IMR-90 (cell line): ENCODE data around the gene PRR36. TPM values are rescaled to one million over a fixed set of nuclear protein-coding genes. Genes with fewer than 3 reads are reported as not detected.

Experiments
- ATAC-seq: fragments of 200-7000 bp; cut with Tn5 transposase; 2 replicates; pipeline ENCODE4 v1.9.1; 2020; ENCODE audit warnings: low read depth, mild to moderate bottlenecking, moderate library complexity
- BruUV-seq: library from RNA; stranded (reverse); fragments of 400-500 nt; replicated peaks from 2 replicates; lab custom pipeline; 2021; lab: Mats Ljungman, UMichigan
- CTCF ChIA-PET: fragments of 300-600 bp; formaldehyde crosslinking; extraction: SDS; loops from one replicate; lab custom pipeline; 2021; ENCODE audit warnings: antibody characterized with exemption; lab: Yijun Ruan, JAX
- POLR2A ChIA-PET: fragments of 300-600 bp; sonication (Branson Sonifier 250); formaldehyde crosslinking; loops from one replicate; lab custom pipeline; 2022; ENCODE audit warnings: antibody characterized with exemption; ENCODE audit not compliant: unreplicated experiment; lab: Charles Lee
- DNase-seq: peaks from one replicate; pipeline ENCODE4 v3.0.0; 2013
- H2AFZ ChIP-seq: replicated peaks from 2 replicates; pipeline ENCODE3; 2013; ENCODE audit warnings: low read length, mild to moderate bottlenecking; ENCODE audit not compliant: poor library complexity
- H2AK5ac ChIP-seq: 2 replicates; pipeline ENCODE4 v1.6.1; 2013; ENCODE audit warnings: low read depth, low read length, inconsistent platforms
- H2AK9ac ChIP-seq: replicated peaks from 2 replicates; pipeline ENCODE3; 2013; ENCODE audit warnings: mild to moderate bottlenecking, low read depth, low read length, moderate library complexity; ENCODE audit not compliant: poor library complexity
- H2BK120ac ChIP-seq: 2 replicates; pipeline ENCODE4 v1.6.1; 2013; ENCODE audit warnings: low read depth, low read length, inconsistent platforms
- H2BK15ac ChIP-seq: 3 replicates; pipeline ENCODE4 v1.6.1; 2013; ENCODE audit warnings: low read depth, low read length, inconsistent platforms
- H2BK20ac ChIP-seq: 2 replicates; pipeline ENCODE4 v1.6.1; 2013; ENCODE audit warnings: low read depth, mild to moderate bottlenecking, inconsistent platforms, low read length, moderate library complexity
- H2BK5ac ChIP-seq: 2 replicates; pipeline ENCODE4 v1.6.1; 2013; ENCODE audit warnings: mild to moderate bottlenecking, low read depth, low read length, inconsistent platforms; ENCODE audit not compliant: poor library complexity, severe bottlenecking
- H3K14ac ChIP-seq: replicated peaks from 2 replicates; pipeline ENCODE4 v1.6.1; 2013; ENCODE audit warnings: low read depth, low read length, inconsistent platforms
- H3K18ac ChIP-seq: 2 replicates; pipeline ENCODE4 v1.6.1; 2013; ENCODE audit warnings: low read depth, low read length, control low read depth
- H3K23ac ChIP-seq: 2 replicates; pipeline ENCODE4 v1.6.1; 2013; ENCODE audit warnings: low read depth, low read length, inconsistent platforms
- H3K27ac ChIP-seq: 2 replicates; pipeline ENCODE4 v1.5.1; 2013; ENCODE audit warnings: mild to moderate bottlenecking, control low read depth, low read length; ENCODE audit not compliant: insufficient read depth
- H3K27me3 ChIP-seq: 2 replicates; pipeline ENCODE4 v1.6.1; 2013; ENCODE audit warnings: low read length; ENCODE audit not compliant: control insufficient read depth, insufficient read depth
- H3K36me3 ChIP-seq: 2 replicates; pipeline ENCODE4 v1.6.1; 2013; ENCODE audit warnings: low read length, mixed read lengths; ENCODE audit not compliant: control insufficient read depth, insufficient read depth
- H3K4ac ChIP-seq: 2 replicates; pipeline ENCODE4 v1.6.1; 2013; ENCODE audit warnings: low read depth, low read length, inconsistent platforms
- H3K4me1 ChIP-seq: 2 replicates; pipeline ENCODE4 v1.6.1; 2013; ENCODE audit warnings: low read length, mixed read lengths; ENCODE audit not compliant: control insufficient read depth, insufficient read depth
- H3K4me2 ChIP-seq: 2 replicates; pipeline ENCODE4 v1.6.1; 2013; ENCODE audit warnings: low read depth, mild to moderate bottlenecking, control low read depth, low read length, moderate library complexity
- H3K4me3 ChIP-seq: 2 replicates; pipeline ENCODE4 v1.5.1; 2013; ENCODE audit warnings: low read depth, mild to moderate bottlenecking, control low read depth, low read length, moderate library complexity; ENCODE audit not compliant: insufficient read depth
- H3K56ac ChIP-seq: 2 replicates; pipeline ENCODE4 v1.6.1; 2013; ENCODE audit warnings: low read length, inconsistent platforms; ENCODE audit not compliant: insufficient read depth; ENCODE audit errors: extremely low read depth
- H3K79me1 ChIP-seq, 2 experiments: 2 replicates each; pipeline ENCODE4 v1.6.1; 2013; ENCODE audit warnings: low read length in 2 of 2, inconsistent platforms in 1 of 2, low read depth in 1 of 2
- H3K9ac ChIP-seq: 2 replicates; pipeline ENCODE4 v1.6.1; 2013; ENCODE audit warnings: low read depth, low read length, control low read depth
- H3K9me1 ChIP-seq: 2 replicates; pipeline ENCODE4 v1.6.1; 2013; ENCODE audit warnings: low read length, inconsistent platforms; ENCODE audit not compliant: insufficient read depth
- H3K9me3 ChIP-seq: 2 replicates; pipeline ENCODE4 v1.6.1; 2013; ENCODE audit warnings: low read length; ENCODE audit not compliant: control insufficient read depth, insufficient read depth
- H4K20me1 ChIP-seq: 2 replicates; pipeline ENCODE4 v1.6.1; 2013; ENCODE audit warnings: low read length, inconsistent platforms; ENCODE audit not compliant: insufficient read depth
- H4K5ac ChIP-seq: 2 replicates; pipeline ENCODE4 v1.6.1; 2013; ENCODE audit warnings: mild to moderate bottlenecking, low read depth, low read length, control low read depth
- H4K8ac ChIP-seq, 2 experiments: 2 replicates each; pipeline ENCODE4 v1.6.1; 2013; ENCODE audit warnings: low read depth in 2 of 2, low read length in 2 of 2, control low read depth in 1 of 2, inconsistent platforms in 1 of 2
- H4K91ac ChIP-seq: 2 replicates; pipeline ENCODE4 v1.6.1; 2013; ENCODE audit warnings: low read depth, low read length, inconsistent platforms; ENCODE audit not compliant: insufficient read depth
- BHLHE40 ChIP-seq: fragments of 150-350 bp; IDR thresholded peaks from 2 replicates; pipeline ENCODE4 v1.6.1; 2016; ENCODE audit warnings: mild to moderate bottlenecking, low read depth, low read length
- CEBPB ChIP-seq: IDR thresholded peaks from 2 replicates; pipeline ENCODE4 v1.6.1; 2012; ENCODE audit warnings: low read depth, low read length, improper control_type of control experiment
- CHD1 ChIP-seq: IDR thresholded peaks from 2 replicates; pipeline ENCODE4 v1.6.1; 2012; ENCODE audit warnings: low read depth, low read length, improper control_type of control experiment
- CTCF ChIP-seq: conservative IDR thresholded peaks from 2 replicates; pipeline ENCODE4 v1.5.1; 2012; ENCODE audit warnings: mild to moderate bottlenecking, low read depth, low read length, improper control_type of control experiment
- FOS ChIP-seq: fragments of 150-350 bp; IDR thresholded peaks from 2 replicates; pipeline ENCODE4 v1.6.1; 2016; ENCODE audit warnings: low read depth, low read length
- MAFK ChIP-seq: IDR thresholded peaks from 2 replicates; pipeline ENCODE4 v1.6.1; 2012; ENCODE audit warnings: low read depth, low read length, improper control_type of control experiment
- NFE2L2 ChIP-seq: fragments of 150-350 bp; IDR thresholded peaks from 2 replicates; pipeline ENCODE4 v1.6.1; 2016; ENCODE audit warnings: low read depth, mild to moderate bottlenecking, low read length
- POLR2A ChIP-seq: IDR thresholded peaks from 2 replicates; pipeline ENCODE4 v1.6.1; 2012; ENCODE audit warnings: mild to moderate bottlenecking, low read depth, low read length
- RAD21 ChIP-seq: IDR thresholded peaks from 2 replicates; pipeline ENCODE4 v1.6.1; 2012; ENCODE audit warnings: low read length, improper control_type of control experiment
- RFX5 ChIP-seq: IDR thresholded peaks from 2 replicates; pipeline ENCODE4 v1.8.0; 2012; ENCODE audit warnings: low read depth, mild to moderate bottlenecking, low read length, moderate library complexity
- SMC3 ChIP-seq: fragments of 150-350 bp; IDR thresholded peaks from 2 replicates; pipeline ENCODE4 v1.6.1; 2016; ENCODE audit warnings: low read depth, mild to moderate bottlenecking, antibody characterized with exemption, low read length, moderate library complexity
- USF2 ChIP-seq: fragments of 150-350 bp; IDR thresholded peaks from 2 replicates; pipeline ENCODE4 v1.6.1; 2017; ENCODE audit warnings: mild to moderate bottlenecking, antibody characterized with exemption, low read length, low read depth
- WGBS, 2 experiments: methylation state at CpG; one replicate each; pipeline versions ENCODE4 v1.1.5 to v1.1.7; 2013; ENCODE audit warnings: missing lambda C conversion rate in 2 of 2; ENCODE audit not compliant: insufficient read length in 1 of 2; ENCODE audit errors: extremely low coverage in 2 of 2; 5-methylcytosine and 5-hydroxymethylcytosine counted together
- dilution Hi-C: fragments of 300-500 bp; cut with HindIII; formaldehyde crosslinking; loops from one replicate; pipeline ENCODE4 v1.14.3; 2018; ENCODE audit warnings: low sequenced_read_pairs; ENCODE audit not compliant: unreplicated experiment
- in situ Hi-C: fragments of 300-500 bp; cut with MboI; formaldehyde crosslinking; loops from 3 replicates; pipeline ENCODE4 v1.14.3; 2019; ENCODE audit warnings: low sequenced_read_pairs, inconsistent platforms, mixed read lengths
- intact Hi-C: fragments of 100-400 bp; cut with micrococcal nuclease; formaldehyde crosslinking; loops from 2 replicates; pipeline ENCODE4 v1.10.0; 2022
- polyA plus RNA-seq, 3 experiments: library from polyadenylated mRNA; depleted of rRNA; stranded (reverse); fragments of >200 nt; gene quantifications; 2 replicates each; pipeline ENCODE4 v1.2.3, GENCODE V29; 2012; ENCODE audit warnings: low replicate concordance in 1 of 3
- total RNA-seq: library from RNA; depleted of rRNA; stranded (reverse); fragments of >200 nt; gene quantifications from 2 replicates; pipeline ENCODE4 v1.2.3, GENCODE V29; 2012

Gene PRR36
- total and polyA plus RNA-seq, 2 of the 4 experiments (the other 2 are of a cell fraction) = 0.02 TPM; not detected in 1

GRCh38 chr19:7859831-7860713 is 14.1 kb downstream of the PRR36 start:
- no peaks in the 10 kb centered on the region; the same call in 1 of the 2 replicates for H3K27me3 ChIP-seq
- no peaks in the 10 kb centered on the region for H3K9me1 ChIP-seq
- no peak for ATAC-seq
- no peak overlapping the region for H2BK5ac ChIP-seq
- H3K4me3 ChIP-seq = no peak overlapping the region
- H3K56ac ChIP-seq = no peak overlapping the region
- dilution Hi-C loops = no loop called here
- no peak overlapping the region for H3K9ac ChIP-seq
- H3K4me2 ChIP-seq = no peak overlapping the region
- H2AK5ac ChIP-seq = no peak overlapping the region
- ChIA-PET CTCF (interaction anchor here (0.7 kb wide), 1 partner anchor 69 kb away, joined by 3 read pairs; no protein-coding TSS in a partner anchor), POLR2A (no interaction called here)
- no peak overlapping the region for H2BK120ac ChIP-seq
- H2AFZ ChIP-seq = no peak overlapping the region
- in situ Hi-C loops = no loop called here
- H4K8ac ChIP-seq = no peak overlapping the region
- no peak overlapping the region for H3K4ac ChIP-seq
- H2BK20ac ChIP-seq = no peak overlapping the region
- no peaks in the 10 kb centered on the region for H3K79me1 ChIP-seq
- no peak overlapping the region for H4K91ac ChIP-seq
- 0 out of 2 replicates have a peak, but pooled peaks cover 7% of the 10 kb centered on the region for H4K20me1 ChIP-seq
- no peak overlapping the region for H2BK15ac ChIP-seq
- H4K5ac ChIP-seq = no peak overlapping the region
- DNase-seq = no peak
- BruUV-seq = no TSS peak
- H3K27ac ChIP-seq = no peak overlapping the region
- no peak overlapping the region for H3K23ac ChIP-seq
- H2AK9ac ChIP-seq = peak overlapping the region; percentile 61
- peaks cover 3% of the 10 kb centered on the region; the same call in 1 of the 2 replicates for H3K4me1 ChIP-seq
- 91% methylated on average over 8 of the region's 22 CpGs; no CpG with 5 or more reads in 1 of the 2 experiments for WGBS, 2 experiments
- intact Hi-C loops = no loop called here
- H3K9me3 ChIP-seq = no peaks in the 10 kb centered on the region
- H3K18ac ChIP-seq = no peak overlapping the region
- no peak overlapping the region for H3K14ac ChIP-seq
- TF ChIP-seq CHD1 = no peak
- no peak for TF ChIP-seq RFX5
- no peak for TF ChIP-seq USF2
- no peak for TF ChIP-seq FOS
- TF ChIP-seq BHLHE40 = no peak
- no peak for TF ChIP-seq POLR2A
- no peak for TF ChIP-seq CEBPB
- TF ChIP-seq CTCF = no peak
- TF ChIP-seq RAD21 = no peak
- no peak for TF ChIP-seq MAFK
- no peak for TF ChIP-seq NFE2L2
- TF ChIP-seq SMC3 = no peak
- peaks cover 2% of the 10 kb centered on the region; the same call in 1 of the 2 replicates for H3K36me3 ChIP-seq
